ENCODE data around the gene GRK5.

GRK5 gene

DNA sequence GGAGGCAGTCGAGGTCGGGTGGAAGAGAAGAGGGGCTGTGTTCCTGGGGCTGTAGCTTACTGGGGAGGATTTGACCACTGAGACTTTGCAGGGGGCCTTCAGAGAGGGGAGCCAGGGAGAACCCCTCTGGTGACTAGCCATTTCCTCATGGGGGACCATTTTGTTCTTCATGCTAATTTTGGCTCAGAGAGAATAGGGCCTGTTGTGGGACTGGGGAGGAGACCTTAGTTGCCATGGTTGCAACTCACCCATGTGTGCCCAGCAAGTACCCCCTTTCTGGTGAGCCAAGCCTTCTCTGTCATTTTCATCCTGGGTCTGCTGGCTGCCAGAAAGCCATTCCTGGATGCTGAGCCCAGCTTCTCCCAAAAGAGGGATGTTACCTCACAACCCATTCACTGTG, 120.9 kb downstream of the GRK5 start:
- Histone ChIP-seq H3K9me2 (replicated peaks; ENCODE audit: control insufficient read depth, low read length) (no peaks in the 10 kb centered on the region), H3K4me2 (ENCODE audit: low read length) (no peak overlapping the region), H3K4me1 (ENCODE audit: control insufficient read depth, low read length) (peaks cover 9% of the 10 kb centered on the region), H3K4me3 (ENCODE audit: low read length) (no peak overlapping the region), H3K27me3 (ENCODE audit: control insufficient read depth, low read length) (no peaks in the 10 kb centered on the region), H3K9me3 (ENCODE audit: control insufficient read depth, insufficient read depth, low read length) (no peaks in the 10 kb centered on the region), H3K27ac (ENCODE audit: low read depth, low read length) (no peak overlapping the region), H4K20me1 (ENCODE audit: control insufficient read depth, insufficient read depth, low read depth, low read length) (no peaks in the 10 kb centered on the region), H3K79me2 (ENCODE audit: control insufficient read depth, low read length) (no peaks in the 10 kb centered on the region), H3K36me3 (ENCODE audit: control insufficient read depth, low read length) (no peaks in the 10 kb centered on the region), H3F3A (ENCODE audit: control insufficient read depth, insufficient read depth) (no peaks in the 10 kb centered on the region)
- no peak for TF ChIP-seq EZH2phosphoT487 (IDR thresholded peaks at IDR 0.05; ENCODE audit: borderline replicate concordance, low read length)
- TF ChIP-seq, protein P1, sequence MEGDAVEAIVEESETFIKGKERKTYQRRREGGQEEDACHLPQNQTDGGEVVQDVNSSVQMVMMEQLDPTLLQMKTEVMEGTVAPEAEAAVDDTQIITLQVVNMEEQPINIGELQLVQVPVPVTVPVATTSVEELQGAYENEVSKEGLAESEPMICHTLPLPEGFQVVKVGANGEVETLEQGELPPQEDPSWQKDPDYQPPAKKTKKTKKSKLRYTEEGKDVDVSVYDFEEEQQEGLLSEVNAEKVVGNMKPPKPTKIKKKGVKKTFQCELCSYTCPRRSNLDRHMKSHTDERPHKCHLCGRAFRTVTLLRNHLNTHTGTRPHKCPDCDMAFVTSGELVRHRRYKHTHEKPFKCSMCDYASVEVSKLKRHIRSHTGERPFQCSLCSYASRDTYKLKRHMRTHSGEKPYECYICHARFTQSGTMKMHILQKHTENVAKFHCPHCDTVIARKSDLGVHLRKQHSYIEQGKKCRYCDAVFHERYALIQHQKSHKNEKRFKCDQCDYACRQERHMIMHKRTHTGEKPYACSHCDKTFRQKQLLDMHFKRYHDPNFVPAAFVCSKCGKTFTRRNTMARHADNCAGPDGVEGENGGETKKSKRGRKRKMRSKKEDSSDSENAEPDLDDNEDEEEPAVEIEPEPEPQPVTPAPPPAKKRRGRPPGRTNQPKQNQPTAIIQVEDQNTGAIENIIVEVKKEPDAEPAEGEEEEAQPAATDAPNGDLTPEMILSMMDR (IDR thresholded peaks at IDR 0.05; ENCODE audit: low read depth, low read length, poor library complexity, severe bottlenecking), result no peak

DNA sequence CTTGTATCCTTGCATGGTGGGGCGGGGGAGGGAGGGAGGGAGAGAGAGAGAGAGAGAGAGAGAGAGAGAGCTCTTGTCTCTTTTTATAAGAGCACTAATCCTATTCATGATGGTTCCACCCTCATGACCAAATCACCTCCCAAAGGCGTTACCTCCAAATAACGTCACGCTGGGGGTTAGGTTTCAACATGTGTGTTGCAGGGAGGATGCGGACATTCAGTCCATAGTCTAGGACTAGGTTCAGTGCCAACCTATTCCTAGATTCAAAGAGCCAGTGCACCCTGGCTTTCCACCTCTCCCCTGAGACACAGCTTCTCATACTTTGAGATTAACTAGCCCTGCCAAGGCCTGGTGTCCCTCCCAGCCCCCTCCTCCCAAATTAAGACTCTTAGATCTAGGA, 123.0 kb downstream of the GRK5 start:
- no peaks in the 10 kb centered on the region for H4K20me1 ChIP-seq (ENCODE audit: control insufficient read depth, insufficient read depth, low read depth, low read length)
- H3F3A ChIP-seq (ENCODE audit: control insufficient read depth, insufficient read depth), result no peaks in the 10 kb centered on the region
- no peaks in the 10 kb centered on the region for H3K79me2 ChIP-seq (ENCODE audit: control insufficient read depth, low read length)
- H3K9me2 ChIP-seq (replicated peaks; ENCODE audit: control insufficient read depth, low read length), result no peaks in the 10 kb centered on the region
- no peak for TF ChIP-seq EZH2phosphoT487 (IDR thresholded peaks at IDR 0.05; ENCODE audit: borderline replicate concordance, low read length)
- TF ChIP-seq, protein P1 (IDR thresholded peaks at IDR 0.05; ENCODE audit: low read depth, low read length, poor library complexity, severe bottlenecking), result no peak
- H3K4me1 ChIP-seq (ENCODE audit: control insufficient read depth, low read length), result peaks cover 9% of the 10 kb centered on the region
- H3K9me3 ChIP-seq (ENCODE audit: control insufficient read depth, insufficient read depth, low read length), result no peaks in the 10 kb centered on the region
- H3K4me3 ChIP-seq (ENCODE audit: low read length), result no peak overlapping the region
- H3K27ac ChIP-seq (ENCODE audit: low read depth, low read length), result no peak overlapping the region
- H3K4me2 ChIP-seq (ENCODE audit: low read length), result no peak overlapping the region
- H3K36me3 ChIP-seq (ENCODE audit: control insufficient read depth, low read length), result no peaks in the 10 kb centered on the region
- no peaks in the 10 kb centered on the region for H3K27me3 ChIP-seq (ENCODE audit: control insufficient read depth, low read length)

DNA sequence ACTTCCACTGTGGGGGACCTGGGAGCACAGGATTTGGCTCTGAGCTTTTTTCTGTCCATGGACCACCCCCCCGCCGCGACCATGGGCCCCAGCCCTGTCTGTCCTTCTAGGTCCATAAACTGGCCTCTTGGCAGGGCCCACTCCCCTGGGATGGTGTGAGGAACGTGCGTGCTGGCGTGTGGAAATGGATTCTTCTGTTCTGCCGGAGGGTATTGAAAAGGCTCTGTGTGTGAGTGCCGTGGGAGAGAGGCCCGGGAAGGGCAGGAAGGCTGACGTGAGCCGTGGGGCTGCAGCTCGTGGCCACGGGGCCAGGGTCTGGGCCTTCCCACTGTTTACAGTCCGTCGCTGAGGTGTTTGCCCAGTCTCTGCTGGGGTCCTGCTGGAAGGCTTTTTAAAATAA, 123.7 kb downstream of the GRK5 start:
- Histone ChIP-seq H4K20me1 (ENCODE audit: control insufficient read depth, insufficient read depth, low read depth, low read length) (no peaks in the 10 kb centered on the region), H3K4me1 (ENCODE audit: control insufficient read depth, low read length) (peaks cover 9% of the 10 kb centered on the region), H3K36me3 (ENCODE audit: control insufficient read depth, low read length) (no peaks in the 10 kb centered on the region), H3K4me2 (ENCODE audit: low read length) (no peak overlapping the region), H3K9me2 (replicated peaks; ENCODE audit: control insufficient read depth, low read length) (no peaks in the 10 kb centered on the region), H3K9me3 (ENCODE audit: control insufficient read depth, insufficient read depth, low read length) (no peaks in the 10 kb centered on the region), H3K4me3 (ENCODE audit: low read length) (no peak overlapping the region), H3K79me2 (ENCODE audit: control insufficient read depth, low read length) (no peaks in the 10 kb centered on the region), H3K27ac (ENCODE audit: low read depth, low read length) (no peak overlapping the region), H3F3A (ENCODE audit: control insufficient read depth, insufficient read depth) (no peaks in the 10 kb centered on the region), H3K27me3 (ENCODE audit: control insufficient read depth, low read length) (no peaks in the 10 kb centered on the region)
- TF ChIP-seq EZH2phosphoT487 (IDR thresholded peaks at IDR 0.05; ENCODE audit: borderline replicate concordance, low read length), result no peak
- TF ChIP-seq, protein P1 (IDR thresholded peaks at IDR 0.05; ENCODE audit: low read depth, low read length, poor library complexity, severe bottlenecking), result no peak
